Stomach (tissue), 4 donors: ENCODE measurements around the gene THBD.

Experiments used
- POLR2A ChIP-seq, 4 donors: fragments of 450-650 bp; IDR thresholded peaks; one replicate each; pipeline ENCODE4 v1.6.1; 2016; ENCODE audit warnings: antibody characterized with exemption in 4 of 4, control low read depth in 2 of 4, mild to moderate bottlenecking in 1 of 4, moderate library complexity in 1 of 4
- TF ChIP-seq, protein P1 (sequence below), 7 experiments: fragments of 450-650 bp in 4 of 7; fragments of 200-600 bp in 3 of 7; sonication (generic) in 3 of 7; IDR thresholded peaks; one replicate each; pipeline ENCODE4 v1.5.1; 2016 to 2019; ENCODE audit warnings: antibody characterized with exemption in 7 of 7, control low read depth in 2 of 7, mild to moderate bottlenecking in 1 of 7

- TF ChIP-seq, protein P1, sequence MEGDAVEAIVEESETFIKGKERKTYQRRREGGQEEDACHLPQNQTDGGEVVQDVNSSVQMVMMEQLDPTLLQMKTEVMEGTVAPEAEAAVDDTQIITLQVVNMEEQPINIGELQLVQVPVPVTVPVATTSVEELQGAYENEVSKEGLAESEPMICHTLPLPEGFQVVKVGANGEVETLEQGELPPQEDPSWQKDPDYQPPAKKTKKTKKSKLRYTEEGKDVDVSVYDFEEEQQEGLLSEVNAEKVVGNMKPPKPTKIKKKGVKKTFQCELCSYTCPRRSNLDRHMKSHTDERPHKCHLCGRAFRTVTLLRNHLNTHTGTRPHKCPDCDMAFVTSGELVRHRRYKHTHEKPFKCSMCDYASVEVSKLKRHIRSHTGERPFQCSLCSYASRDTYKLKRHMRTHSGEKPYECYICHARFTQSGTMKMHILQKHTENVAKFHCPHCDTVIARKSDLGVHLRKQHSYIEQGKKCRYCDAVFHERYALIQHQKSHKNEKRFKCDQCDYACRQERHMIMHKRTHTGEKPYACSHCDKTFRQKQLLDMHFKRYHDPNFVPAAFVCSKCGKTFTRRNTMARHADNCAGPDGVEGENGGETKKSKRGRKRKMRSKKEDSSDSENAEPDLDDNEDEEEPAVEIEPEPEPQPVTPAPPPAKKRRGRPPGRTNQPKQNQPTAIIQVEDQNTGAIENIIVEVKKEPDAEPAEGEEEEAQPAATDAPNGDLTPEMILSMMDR (IDR thresholded peaks at IDR 0.05), result no peak
- no peak for TF ChIP-seq POLR2A (IDR thresholded peaks at IDR 0.05)
Measured at GRCh38 chr20:23066772-23067171, 17.3 kb upstream of the THBD start.
